Heart right ventricle (tissue), 16 donors: ENCODE results near the gene ZNRF2. TPM values are rescaled to one million over a fixed set of nuclear protein-coding genes. Genes with fewer than 3 reads are reported as not detected.

Source experiments
- ATAC-seq, 8 donors: fragments of 200-7000 bp; cut with Tn5 transposase; one replicate each; pipeline ENCODE4 v1.9.1; 2020; ENCODE audit warnings: mild to moderate bottlenecking in 8 of 8, moderate library complexity in 8 of 8, moderate number of reproducible peaks in 1 of 8
- DNase-seq, 2 donors: peaks; one replicate each; pipeline ENCODE4 v3.0.0-alpha.2; 2020
- H3K27ac ChIP-seq, 10 donors: fragments of 200-600 bp; sonication (generic) in 2 of 10; one replicate each; pipeline versions ENCODE4 v1.5.0 to v1.8.0; 2020 to 2022; ENCODE audit warnings: mild to moderate bottlenecking in 3 of 10
- H3K27me3 ChIP-seq, 7 donors: fragments of 200-600 bp; one replicate each; pipeline ENCODE4 v1.8.0; 2021 to 2022; ENCODE audit warnings: mild to moderate bottlenecking in 2 of 7
- H3K36me3 ChIP-seq, 9 donors: fragments of 200-600 bp; sonication (generic) in 1 of 9; one replicate each; pipeline versions ENCODE4 v1.5.0 to v1.8.0; 2020 to 2022; ENCODE audit warnings: mild to moderate bottlenecking in 2 of 9
- H3K4me1 ChIP-seq, 9 donors: fragments of 200-600 bp; sonication (generic) in 1 of 9; one replicate each; pipeline versions ENCODE4 v1.5.0 to v1.8.0; 2020 to 2022; ENCODE audit warnings: mild to moderate bottlenecking in 4 of 9
- H3K4me3 ChIP-seq, 10 donors: fragments of 200-600 bp; sonication (generic) in 2 of 10; one replicate each; pipeline versions ENCODE4 v1.5.0 to v1.8.0; 2020 to 2022; ENCODE audit warnings: mild to moderate bottlenecking in 7 of 10, moderate library complexity in 2 of 10
- H3K9me3 ChIP-seq, 11 donors: fragments of 200-600 bp in 10 of 11; sonication (generic) in 2 of 11; one replicate each; pipeline versions ENCODE4 v1.5.0 to v1.8.0; 2013 to 2022; ENCODE audit warnings: mild to moderate bottlenecking in 2 of 11, control low read depth in 1 of 11, moderate library complexity in 1 of 11
- WGBS, 2 donors: extraction: QIAGEN DNeasy Blood & Tissue Kit; methylation state at CpG; one replicate each; pipeline ENCODE4 v1.1.7; 2013; ENCODE audit warnings: inconsistent platforms in 1 of 2; 5-methylcytosine and 5-hydroxymethylcytosine counted together
- intact Hi-C, 10 donors: fragments of 100-400 bp; cut with DNase I; formaldehyde crosslinking; loops; one replicate each; pipeline versions ENCODE4 v1.11.1 to v1.14.2; 2022
- polyA plus RNA-seq, 2 donors: library from polyadenylated mRNA; stranded (reverse); fragments of 200-250 nt; gene quantifications; one replicate each; pipeline ENCODE4 v1.2.3, GENCODE V29; 2013
- total RNA-seq, 10 donors: library from RNA; stranded (reverse); fragmentation: NEBNext Ultra II Directional in 3 of 10; extraction: Animal tissue kit (Norgen Biotek cat#: 25700) in 3 of 10; gene quantifications; one replicate each; pipeline versions ENCODE4 v1.2.1 to v1.2.4, GENCODE V29; 2021 to 2023
- TF ChIP-seq, protein P1 (sequence below), 9 donors: fragments of 200-600 bp; sonication (generic) in 2 of 9; IDR thresholded peaks; one replicate each; pipeline versions ENCODE4 v1.5.0 to v1.8.0; 2021 to 2022; ENCODE audit warnings: antibody characterized with exemption in 9 of 9, mild to moderate bottlenecking in 5 of 9, moderate library complexity in 1 of 9
- donor health status: Arrhythmogenic right ventricular cardiomyopathy.
- donor health status: ischemic (EF 13 %, LVEDD 7.1; RV severe dilation, severe dysfunction).
- donor health status: healthy with polysubstance abuse.
- donor health status: DM: no; HTN: yes; CAD: no.
- donor health status: DM: no; HTN: no; CAD: no.
- donor health status: ischemic (EF 25% LVEDD 6.9; RV normal size, moderate dysfunction).
- donor health status: ischemic (EF 25% LVEDD 5.7; RV mildly dilated, moderate dysfunction).
- donor health status: healthy.
- donor health status: DM: yes; HTN: yes; CAD: no.
- donor health status: Ischemic cardiomyopathy.
- donor health status: ischemic (EF 35%, LVEDD 5.7; RV mildly dilated, moderate dysfunction).
- donor health status: nonischemic (EF 11% LVEDD 7.7; RV severe dilation, severe dysfunction).
- donor health status: DM: yes; HTN: yes; CAD: no.
- donor health status: PGD.
- donor health status: ischemic (EF 29% LVEDD 5.4; RV normal size, mild dysfunction).
- donor health status: nonischemic (EF 23%, LVEDD 6.1; RV moderate dilation, normal function).

The ZNRF2 gene
- total and polyA plus RNA-seq, 12 donors: 2.9 to 13.8 (median 8.7) TPM

- H3K27me3 ChIP-seq: no peaks in the 10 kb centered on the region
- no peak for ATAC-seq
- TF ChIP-seq, protein P1, sequence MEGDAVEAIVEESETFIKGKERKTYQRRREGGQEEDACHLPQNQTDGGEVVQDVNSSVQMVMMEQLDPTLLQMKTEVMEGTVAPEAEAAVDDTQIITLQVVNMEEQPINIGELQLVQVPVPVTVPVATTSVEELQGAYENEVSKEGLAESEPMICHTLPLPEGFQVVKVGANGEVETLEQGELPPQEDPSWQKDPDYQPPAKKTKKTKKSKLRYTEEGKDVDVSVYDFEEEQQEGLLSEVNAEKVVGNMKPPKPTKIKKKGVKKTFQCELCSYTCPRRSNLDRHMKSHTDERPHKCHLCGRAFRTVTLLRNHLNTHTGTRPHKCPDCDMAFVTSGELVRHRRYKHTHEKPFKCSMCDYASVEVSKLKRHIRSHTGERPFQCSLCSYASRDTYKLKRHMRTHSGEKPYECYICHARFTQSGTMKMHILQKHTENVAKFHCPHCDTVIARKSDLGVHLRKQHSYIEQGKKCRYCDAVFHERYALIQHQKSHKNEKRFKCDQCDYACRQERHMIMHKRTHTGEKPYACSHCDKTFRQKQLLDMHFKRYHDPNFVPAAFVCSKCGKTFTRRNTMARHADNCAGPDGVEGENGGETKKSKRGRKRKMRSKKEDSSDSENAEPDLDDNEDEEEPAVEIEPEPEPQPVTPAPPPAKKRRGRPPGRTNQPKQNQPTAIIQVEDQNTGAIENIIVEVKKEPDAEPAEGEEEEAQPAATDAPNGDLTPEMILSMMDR (IDR thresholded peaks at IDR 0.05): no peak
- H3K36me3 ChIP-seq: no peaks in the 10 kb centered on the region
- no peak overlapping the region for H3K27ac ChIP-seq
- H3K4me3 ChIP-seq: no peak overlapping the region
- intact Hi-C loops: no loop called here
- DNase-seq: no peak
- WGBS, 2 donors: 91 to 97% methylated on average over 9 of the region's 9 CpGs
- peaks cover 0 to 37% (median 9%) of the 10 kb centered on the region in 9 donors for H3K4me1 ChIP-seq
- H3K9me3 ChIP-seq: no peaks in the 10 kb centered on the region
Observed at GRCh38 chr7:30310674-30311362, 26.4 kb downstream of the ZNRF2 start.

GRCh38 chr7:30312178-30312577 lies 27.8 kb downstream of the ZNRF2 start:
- no peaks in the 10 kb centered on the region for H3K9me3 ChIP-seq
- peaks cover 0 to 48% (median 9%) of the 10 kb centered on the region in 9 donors for H3K4me1 ChIP-seq
- DNase-seq (no peak), ATAC-seq (no peak)
- no peaks in the 10 kb centered on the region for H3K36me3 ChIP-seq
- H3K4me3 ChIP-seq: no peak overlapping the region
- H3K27ac ChIP-seq: no peak overlapping the region
- WGBS, 2 donors: 77 to 94% methylated on average over 3 of the region's 3 CpGs
- TF ChIP-seq, protein P1 (IDR thresholded peaks at IDR 0.05): no peak
- no peaks in the 10 kb centered on the region for H3K27me3 ChIP-seq
- intact Hi-C loops: no loop called here

DNA sequence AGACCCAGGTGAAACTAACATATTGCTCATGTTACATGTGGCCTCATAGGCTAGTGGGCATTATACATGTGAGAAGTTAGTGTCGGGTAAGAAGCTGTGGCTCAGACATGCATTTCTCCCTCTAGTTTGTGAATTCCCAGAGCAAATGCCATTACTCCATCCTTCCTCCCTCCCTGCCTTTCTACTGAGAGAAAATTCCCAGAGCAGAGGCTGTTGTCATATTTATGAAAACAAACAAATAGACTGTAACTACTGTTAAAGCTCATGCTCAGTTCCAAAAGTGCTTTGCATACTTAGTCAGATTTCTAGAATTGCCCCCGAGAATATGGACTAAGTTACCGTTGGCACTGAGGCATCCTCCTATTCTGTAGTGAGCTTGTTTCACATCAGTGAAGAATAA lies 29.0 kb downstream of the ZNRF2 start:
- no peaks in the 10 kb centered on the region for H3K27me3 ChIP-seq
- TF ChIP-seq, protein P1 (IDR thresholded peaks at IDR 0.05): no peak

GRCh38 chr7:30313793-30314192 lies 29.4 kb downstream of the ZNRF2 start:
- TF ChIP-seq, protein P1 (IDR thresholded peaks at IDR 0.05): no peak
- Histone ChIP-seq H3K27me3 (no peaks in the 10 kb centered on the region), H3K4me1 (peaks cover 0 to 49% (median 14%) of the 10 kb centered on the region in 9 donors), H3K27ac (no peak overlapping the region), H3K36me3 (no peaks in the 10 kb centered on the region), H3K4me3 (no peak overlapping the region), H3K9me3 (no peaks in the 10 kb centered on the region)
- ATAC-seq (no peak), DNase-seq (no peak)
- WGBS, 2 donors: 80 to 82% methylated on average over 5 of the region's 5 CpGs
- intact Hi-C loops: no loop called here

More for the DNA sequence above, 29.0 kb downstream of the ZNRF2 start:
- Histone ChIP-seq H3K4me3 (no peak overlapping the region), H3K27ac (no peak overlapping the region), H3K36me3 (no peaks in the 10 kb centered on the region), H3K4me1 (peaks cover 0 to 49% (median 10%) of the 10 kb centered on the region in 9 donors), H3K9me3 (no peaks in the 10 kb centered on the region)
- no peak for DNase-seq
- WGBS, 2 donors: 70 to 74% methylated on average over 3 of the region's 3 CpGs
- intact Hi-C loops: no loop called here
- no peak for ATAC-seq
